GM13976 (cell line): ENCODE results near the gene GJD3.

Experiments
- DNase-seq: peaks from one replicate; pipeline ENCODE4 v3.0.0; 2012; ENCODE audit warnings: low spot score
- in situ Hi-C: fragments of 300-500 bp; cut with MboI; formaldehyde crosslinking; loops from one replicate; pipeline ENCODE4 v1.12.0; 2022; ENCODE audit warnings: low sequenced_read_pairs, mixed read lengths, inconsistent platforms; ENCODE audit not compliant: unreplicated experiment
- TF ChIP-seq, protein P1 (sequence below): IDR thresholded peaks from 2 replicates; pipeline ENCODE4 v1.5.1; 2012; ENCODE audit warnings: borderline replicate concordance, mild to moderate bottlenecking; ENCODE audit not compliant: insufficient read depth; ENCODE audit errors: extremely low read depth, missing control alignments, control extremely low read depth

Gene GJD3

DNA sequence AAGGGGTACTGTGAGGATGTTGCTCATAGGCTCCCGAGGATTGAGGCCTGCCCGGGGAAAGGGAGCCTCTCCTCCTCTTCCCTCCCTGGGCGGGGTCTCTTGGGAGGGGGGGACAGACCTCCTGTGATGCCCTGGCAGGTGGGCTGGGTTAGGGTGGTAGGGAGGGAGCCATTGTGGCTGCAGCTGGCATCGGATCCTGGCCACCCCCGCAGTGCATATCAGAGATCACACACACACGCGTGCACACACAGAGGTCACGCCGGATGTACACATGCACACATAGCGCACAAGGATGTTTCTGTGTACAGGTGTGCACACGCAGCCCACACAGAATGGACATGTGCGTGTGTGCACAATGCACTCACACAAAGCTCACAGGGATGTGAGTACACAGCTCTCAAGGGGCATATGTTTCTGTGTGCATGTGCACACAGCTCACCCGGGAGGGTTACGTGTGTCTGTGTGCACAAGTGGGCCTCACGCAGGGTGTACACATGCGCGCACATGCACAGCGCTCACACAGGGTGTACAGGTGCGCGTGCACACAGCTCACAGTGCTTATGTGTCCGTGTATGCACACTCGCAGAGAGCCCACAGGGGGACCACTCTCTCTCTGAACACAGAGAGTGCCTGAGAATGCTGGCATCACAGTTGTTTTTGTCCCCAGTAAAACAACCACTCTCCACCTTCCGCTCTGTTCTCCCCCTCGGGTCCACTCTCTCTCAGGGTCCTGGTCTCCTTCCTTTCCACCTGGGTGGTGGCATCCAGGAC lies 2.4 kb downstream of the GJD3 start:
- in situ Hi-C loops: loop anchor here (5.0 kb wide), 1 partner anchor 170 kb away; no protein-coding TSS in a partner anchor
- DNase-seq: no peak
- TF ChIP-seq, protein P1, sequence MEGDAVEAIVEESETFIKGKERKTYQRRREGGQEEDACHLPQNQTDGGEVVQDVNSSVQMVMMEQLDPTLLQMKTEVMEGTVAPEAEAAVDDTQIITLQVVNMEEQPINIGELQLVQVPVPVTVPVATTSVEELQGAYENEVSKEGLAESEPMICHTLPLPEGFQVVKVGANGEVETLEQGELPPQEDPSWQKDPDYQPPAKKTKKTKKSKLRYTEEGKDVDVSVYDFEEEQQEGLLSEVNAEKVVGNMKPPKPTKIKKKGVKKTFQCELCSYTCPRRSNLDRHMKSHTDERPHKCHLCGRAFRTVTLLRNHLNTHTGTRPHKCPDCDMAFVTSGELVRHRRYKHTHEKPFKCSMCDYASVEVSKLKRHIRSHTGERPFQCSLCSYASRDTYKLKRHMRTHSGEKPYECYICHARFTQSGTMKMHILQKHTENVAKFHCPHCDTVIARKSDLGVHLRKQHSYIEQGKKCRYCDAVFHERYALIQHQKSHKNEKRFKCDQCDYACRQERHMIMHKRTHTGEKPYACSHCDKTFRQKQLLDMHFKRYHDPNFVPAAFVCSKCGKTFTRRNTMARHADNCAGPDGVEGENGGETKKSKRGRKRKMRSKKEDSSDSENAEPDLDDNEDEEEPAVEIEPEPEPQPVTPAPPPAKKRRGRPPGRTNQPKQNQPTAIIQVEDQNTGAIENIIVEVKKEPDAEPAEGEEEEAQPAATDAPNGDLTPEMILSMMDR: no peak

DNA sequence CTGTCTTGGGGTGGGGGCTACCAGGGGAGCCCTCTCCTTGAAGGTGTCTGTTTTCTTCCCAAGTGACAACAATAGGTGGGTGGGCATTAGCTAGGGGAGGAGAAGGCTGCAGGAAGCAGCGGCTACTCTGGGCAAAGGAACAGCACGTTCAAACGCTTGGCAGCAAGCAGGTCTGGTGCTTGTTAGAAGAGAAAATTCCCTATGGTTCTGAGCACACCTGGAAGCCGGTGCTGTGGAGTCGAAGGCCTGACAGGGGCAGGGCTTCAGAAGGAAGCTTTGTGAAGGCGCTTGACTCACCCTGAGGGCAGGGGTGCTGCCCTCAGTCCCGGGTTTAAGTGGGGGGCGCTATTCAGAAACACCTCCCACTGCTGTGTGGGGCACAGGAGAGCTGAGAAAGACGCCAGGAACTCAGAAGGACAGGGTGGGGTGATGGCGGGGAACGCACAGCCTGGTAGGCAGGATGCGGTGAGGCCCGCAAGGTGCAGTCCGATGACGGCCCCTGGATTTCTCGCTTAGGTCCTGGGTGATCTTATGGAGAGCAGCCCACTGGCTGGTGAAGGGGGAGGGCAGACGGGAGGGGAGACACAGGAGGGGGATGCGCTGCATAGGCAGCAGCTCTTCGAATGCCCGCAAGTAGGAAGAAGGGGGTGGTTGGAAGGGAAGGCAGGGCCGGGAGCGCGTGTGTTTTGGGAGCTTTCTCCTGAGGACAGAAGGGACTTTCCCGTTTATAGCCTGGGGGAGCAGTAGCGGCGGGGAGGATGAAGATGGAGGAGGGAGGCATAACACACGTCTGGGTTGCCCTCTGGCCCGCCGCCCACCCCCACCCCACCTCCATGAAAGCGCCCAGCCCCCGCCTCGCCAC lies 3.2 kb downstream of the GJD3 start:
- TF ChIP-seq, protein P1: no peak
- in situ Hi-C loops: loop anchor here (5.0 kb wide), 1 partner anchor 171 kb away; no protein-coding TSS in a partner anchor
- no peak for DNase-seq

DNA sequence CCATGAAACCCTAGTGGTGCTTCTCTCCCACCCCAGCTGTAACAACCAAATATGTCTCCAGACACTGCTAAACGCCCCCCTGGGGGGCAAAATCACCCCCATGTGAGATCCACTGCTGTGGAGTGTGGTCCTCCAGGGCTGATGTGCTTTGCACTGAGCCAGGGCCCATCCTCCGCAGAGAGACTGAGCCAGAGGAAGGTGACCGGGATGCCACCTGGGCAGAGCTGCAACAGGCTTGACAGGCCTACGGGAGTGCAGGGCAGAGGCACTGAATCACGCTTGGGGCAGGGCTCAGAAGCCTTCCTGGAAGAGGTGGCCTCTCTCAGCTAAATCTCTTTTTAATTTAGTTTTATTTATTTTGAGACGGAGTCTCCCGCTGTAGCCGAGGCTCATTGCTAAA lies 4.4 kb downstream of the GJD3 start:
- in situ Hi-C loops: loop anchor here (5.0 kb wide), 1 partner anchor 172 kb away; no protein-coding TSS in a partner anchor
- DNase-seq: no peak
- TF ChIP-seq, protein P1: no peak

DNA sequence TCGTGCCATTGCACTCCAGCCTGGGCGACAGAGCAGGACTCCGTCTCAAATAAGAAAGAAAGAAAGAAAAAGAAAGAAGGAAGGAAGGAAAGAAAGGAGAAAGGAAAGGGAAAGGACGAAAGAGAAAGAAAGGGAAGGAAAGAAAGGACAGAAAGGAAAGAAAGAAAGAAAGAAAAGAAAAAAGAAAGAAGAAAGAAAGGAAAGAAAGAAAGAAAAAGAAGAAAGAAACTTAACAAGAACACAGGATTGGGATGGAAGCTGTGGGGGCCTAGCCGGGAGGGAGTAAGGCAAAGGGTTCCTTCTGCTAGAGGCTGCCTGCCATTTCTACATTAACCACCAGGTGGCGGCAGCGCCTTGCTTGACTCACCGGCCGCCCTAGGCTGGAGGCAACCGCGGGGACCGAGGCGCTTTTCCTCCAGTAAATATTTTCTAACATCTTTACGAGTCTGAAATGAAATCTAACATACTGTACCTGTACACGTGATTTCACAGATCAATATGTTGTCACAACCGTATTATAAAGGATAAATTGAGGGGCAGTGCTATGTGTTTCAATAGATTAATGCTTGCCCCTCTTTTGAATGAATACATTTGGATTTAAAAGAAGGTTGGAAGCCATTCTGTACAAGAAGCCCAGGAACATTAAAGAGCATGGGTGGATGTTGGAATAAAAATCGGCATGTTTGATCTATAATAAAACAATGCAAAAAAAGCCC lies 6.1 kb downstream of the GJD3 start:
- TF ChIP-seq, protein P1: peak; percentile 93
- peak; percentile 92 for DNase-seq
- in situ Hi-C loops: no loop called here

DNA sequence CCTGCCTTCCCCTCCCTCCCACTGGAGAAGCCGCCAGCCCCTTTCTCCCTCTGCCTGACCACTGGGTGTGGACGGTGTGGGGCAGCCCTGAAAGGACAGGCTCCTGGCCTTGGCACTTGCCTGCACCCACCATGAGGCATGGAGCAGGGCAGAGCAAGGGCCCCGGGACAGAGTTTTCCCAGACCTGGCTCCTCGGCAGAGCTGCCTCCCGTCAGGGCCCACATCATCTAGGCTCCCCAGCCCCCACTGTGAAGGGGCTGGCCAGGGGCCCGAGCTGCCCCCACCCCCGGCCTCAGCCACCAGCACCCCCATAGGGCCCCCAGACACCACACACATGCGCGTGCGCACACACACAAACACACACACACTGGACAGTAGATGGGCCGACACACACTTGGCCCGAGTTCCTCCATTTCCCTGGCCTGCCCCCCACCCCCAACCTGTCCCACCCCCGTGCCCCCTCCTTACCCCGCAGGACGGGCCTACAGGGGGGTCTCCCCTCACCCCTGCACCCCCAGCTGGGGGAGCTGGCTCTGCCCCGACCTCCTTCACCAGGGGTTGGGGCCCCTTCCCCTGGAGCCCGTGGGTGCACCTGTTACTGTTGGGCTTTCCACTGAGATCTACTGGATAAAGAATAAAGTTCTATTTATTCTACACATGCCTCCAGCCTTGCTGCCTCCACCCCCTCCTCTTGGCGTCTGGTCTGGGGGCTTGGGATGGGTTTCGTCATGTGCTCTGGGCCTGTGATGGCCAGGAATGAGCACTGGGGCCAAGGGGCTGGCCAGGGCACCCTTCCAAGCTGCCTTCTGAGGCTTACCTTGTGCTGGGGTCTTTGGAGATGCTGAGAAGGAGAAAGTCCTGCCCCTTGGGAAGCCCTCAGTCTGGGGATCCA lies 7.3 kb downstream of the GJD3 start:
- in situ Hi-C loops: no loop called here
- TF ChIP-seq, protein P1: no peak
- no peak for DNase-seq
